NCI-H146 treated with DMSO at 0.1 percent for 48 hours (cell line): ENCODE results near the gene TRAF5.
"Not testable (repeated sequence)": the region's sequence is repeated elsewhere in the genome, so short reads cannot be mapped to it uniquely, and the experiment has no call there.

ENCODE experiments used
- DNase-seq: peaks from one replicate; lab custom pipeline; 2025; ENCODE audit not compliant: unreplicated experiment; lab: John Stamatoyannopoulos, UW

The TRAF5 gene

GRCh38 chr1:211326528-211327345, at the start of gene TRAF5:
TSS of gene TRAF5 (plus strand) at chr1:211326833. CDS start at chr1:211353240, 26,407 bp downstream.
- DNase-seq, result peak; percentile 21

GRCh38 chr1:211279340-211279739, 47.3 kb upstream of the TRAF5 start:
- no peak for DNase-seq

GRCh38 chr1:211280910-211281309, 45.7 kb upstream of the TRAF5 start:
- DNase-seq, result no peak

- DNase-seq, result no peak
Observed at GRCh38 chr1:211281320-211282022, 45.2 kb upstream of the TRAF5 start.

GRCh38 chr1:211282023-211282373, 44.6 kb upstream of the TRAF5 start:
- DNase-seq, result no peak

GRCh38 chr1:211285196-211285595, 41.4 kb upstream of the TRAF5 start:
- no peak for DNase-seq

GRCh38 chr1:211287218-211287617, 39.4 kb upstream of the TRAF5 start:
- DNase-seq, result no peak

GRCh38 chr1:211292411-211292810, 34.2 kb upstream of the TRAF5 start:
- DNase-seq, result no peak

- no peak for DNase-seq
Observed at GRCh38 chr1:211296396-211296795, 30.2 kb upstream of the TRAF5 start.

- no peak for DNase-seq
Observed at GRCh38 chr1:211305044-211305443, 21.6 kb upstream of the TRAF5 start.

- DNase-seq, result no peak
Observed at GRCh38 chr1:211309617-211310016, 17.0 kb upstream of the TRAF5 start.

- no peak for DNase-seq
Observed at GRCh38 chr1:211313392-211313791, 13.2 kb upstream of the TRAF5 start.

GRCh38 chr1:211318576-211319280, 7.9 kb upstream of the TRAF5 start:
- DNase-seq, result no peak

GRCh38 chr1:211319892-211320291, 6.7 kb upstream of the TRAF5 start:
- DNase-seq, result no peak

GRCh38 chr1:211320980-211321379, 5.7 kb upstream of the TRAF5 start:
- DNase-seq, result no peak

- not testable (repeated sequence) for DNase-seq
Observed at GRCh38 chr1:211321646-211322045, 5.0 kb upstream of the TRAF5 start.

- peak; percentile 62 for DNase-seq
Observed at GRCh38 chr1:211323156-211324063, 3.2 kb upstream of the TRAF5 start.

- peak; percentile 36 for DNase-seq
Observed at GRCh38 chr1:211324992-211325775, 1.4 kb upstream of the TRAF5 start.

- no peak for DNase-seq
Observed at GRCh38 chr1:211326140-211326527, 499 bp upstream of the TRAF5 start.

- peak; percentile 67 for DNase-seq
Observed at GRCh38 chr1:211327346-211327921, 801 bp downstream of the TRAF5 start.
